Endometrium (tissue), 2 donors: ENCODE results near the gene TRAPPC3.

Source experiments
- FAIRE-seq: peaks from 2 replicates; lab custom pipeline; 2012; peaks lifted over from hg19 to GRCh38; lab: Jason Lieb, UNC
- donor health status: control.
- donor health status: control.

Gene TRAPPC3

GRCh38 chr1:36125129-36125991 lies 23.9 kb downstream of the TRAPPC3 start, which contains the start of gene COL8A2:
Gene COL8A2, minus strand, starts transcription at chr1:36125222. Its CDS starts 24,980 bp downstream, at chr1:36100242.
- no peak for FAIRE-seq

- no peak for FAIRE-seq
These were observed 24.7 kb downstream of the TRAPPC3 start for GRCh38 chr1:36124404-36125128.

- no peak for FAIRE-seq
These were observed 25.9 kb downstream of the TRAPPC3 start for GRCh38 chr1:36123356-36123755.

GRCh38 chr1:36122062-36123030 lies 26.9 kb downstream of the TRAPPC3 start:
- no peak for FAIRE-seq

GRCh38 chr1:36119456-36119855 lies 29.8 kb downstream of the TRAPPC3 start:
- no peak for FAIRE-seq

- no peak for FAIRE-seq
These were observed 30.7 kb downstream of the TRAPPC3 start for GRCh38 chr1:36118447-36119204.

- no peak for FAIRE-seq
These were observed 32.4 kb downstream of the TRAPPC3 start for GRCh38 chr1:36116901-36117300.

- no peak for FAIRE-seq
These were observed 33.4 kb downstream of the TRAPPC3 start for GRCh38 chr1:36115931-36116330.

- FAIRE-seq: no peak
These were observed 34.1 kb downstream of the TRAPPC3 start for GRCh38 chr1:36115200-36115669.

- no peak for FAIRE-seq
These were observed 34.9 kb downstream of the TRAPPC3 start for GRCh38 chr1:36114371-36114770.

- FAIRE-seq: no peak
These were observed 36.5 kb downstream of the TRAPPC3 start for GRCh38 chr1:36112823-36113222.

GRCh38 chr1:36111151-36111550 lies 38.1 kb downstream of the TRAPPC3 start:
- FAIRE-seq: no peak

- FAIRE-seq: no peak
These were observed 40.1 kb downstream of the TRAPPC3 start for GRCh38 chr1:36109041-36109679.

- no peak for FAIRE-seq
These were observed 41.0 kb downstream of the TRAPPC3 start for GRCh38 chr1:36108314-36108713.

GRCh38 chr1:36107394-36107793 lies 41.9 kb downstream of the TRAPPC3 start:
- FAIRE-seq: no peak

- FAIRE-seq: no peak
These were observed 43.0 kb downstream of the TRAPPC3 start for GRCh38 chr1:36106269-36106668.

GRCh38 chr1:36101546-36101945 lies 47.7 kb downstream of the TRAPPC3 start:
- no peak for FAIRE-seq

GRCh38 chr1:36100376-36100775 lies 48.9 kb downstream of the TRAPPC3 start:
- no peak for FAIRE-seq

GRCh38 chr1:36099681-36100341 lies 49.5 kb downstream of the TRAPPC3 start:
- no peak for FAIRE-seq
